Upper lobe of right lung (tissue), 1 donor: ENCODE results near the gene ACTN3. TPM values are rescaled to one million over a fixed set of nuclear protein-coding genes. Genes with fewer than 3 reads are reported as not detected.
"Not testable (repeated sequence)": the region's sequence is repeated elsewhere in the genome, so short reads cannot be mapped to it uniquely, and the experiment has no call there.

Source experiments
- ATAC-seq: fragments of 200-7000 bp; cut with Tn5 transposase; one replicate; pipeline ENCODE4 v1.9.1; 2020; ENCODE audit warnings: mild to moderate bottlenecking, moderate library complexity
- DNase-seq: peaks from one replicate; pipeline ENCODE4 v3.0.0-alpha.2; 2020
- H3K27ac ChIP-seq: fragments of 200-600 bp; one replicate; pipeline ENCODE4 v1.8.0; 2022
- H3K27me3 ChIP-seq: fragments of 200-600 bp; one replicate; pipeline ENCODE4 v1.8.0; 2022; ENCODE audit warnings: mild to moderate bottlenecking
- H3K36me3 ChIP-seq: fragments of 200-600 bp; one replicate; pipeline ENCODE4 v1.8.0; 2022
- H3K4me1 ChIP-seq: fragments of 200-600 bp; one replicate; pipeline ENCODE4 v1.8.0; 2022
- H3K4me3 ChIP-seq: fragments of 200-600 bp; one replicate; pipeline ENCODE4 v1.8.0; 2022; ENCODE audit warnings: mild to moderate bottlenecking
- H3K9me3 ChIP-seq: fragments of 200-600 bp; one replicate; pipeline ENCODE4 v1.8.0; 2022
- CTCF ChIP-seq: fragments of 200-600 bp; IDR thresholded peaks from one replicate; pipeline ENCODE4 v1.8.0; 2022; ENCODE audit warnings: antibody characterized with exemption
- intact Hi-C: fragments of 100-400 bp; cut with DNase I; formaldehyde crosslinking; loops from one replicate; pipeline ENCODE4 v1.11.0; 2022
- total RNA-seq: library from RNA; stranded (reverse); fragmentation: NEBNext Ultra II Directional; extraction: Animal tissue kit (Norgen Biotek cat#: 25700); gene quantifications from one replicate; pipeline ENCODE4 v1.2.1, GENCODE V29; 2021
- donor health status: DM: no; HTN: yes; CAD: no; lungs with severe emphysema.

The ACTN3 gene
- total RNA-seq, 1 donor from 2014 or later, result not detected

- intact Hi-C loops, result no loop called here
- no peak overlapping the region for H3K27ac ChIP-seq
- DNase-seq (no peak), ATAC-seq (no peak)
- H3K4me3 ChIP-seq, result no peak overlapping the region
- H3K9me3 ChIP-seq, result no peaks in the 10 kb centered on the region
- peaks cover 33% of the 10 kb centered on the region for H3K36me3 ChIP-seq
- no peaks in the 10 kb centered on the region for H3K4me1 ChIP-seq
- H3K27me3 ChIP-seq, result no peaks in the 10 kb centered on the region
- no peak for TF ChIP-seq CTCF
These were observed 57.5 kb downstream of the ACTN3 start for GRCh38 chr11:66604155-66604554.

- not testable (repeated sequence) for H3K27ac ChIP-seq, ATAC-seq, H3K9me3 ChIP-seq
These were observed 59.9 kb downstream of the ACTN3 start for GRCh38 chr11:66606608-66607007.

GRCh38 chr11:66607126-66607834 lies 60.6 kb downstream of the ACTN3 start:
- TF ChIP-seq CTCF, result no peak
- intact Hi-C loops, result no loop called here
- Histone ChIP-seq H3K36me3 (peaks cover 21% of the 10 kb centered on the region), H3K4me1 (no peaks in the 10 kb centered on the region), H3K4me3 (no peak overlapping the region), H3K27ac (no peak overlapping the region), H3K27me3 (no peaks in the 10 kb centered on the region), H3K9me3 (no peaks in the 10 kb centered on the region)
- no peak for ATAC-seq
- no peak for DNase-seq

More at GRCh38 chr11:66606608-66607007, 59.9 kb downstream of the ACTN3 start:
- H3K36me3 ChIP-seq, result peaks cover 21% of the 10 kb centered on the region
- intact Hi-C loops, H3K4me1 ChIP-seq, H3K4me3 ChIP-seq, H3K27me3 ChIP-seq, DNase-seq: not testable (repeated sequence)

- TF ChIP-seq CTCF, result no peak
- intact Hi-C loops, result no loop called here
- Histone ChIP-seq H3K36me3 (peaks cover 14% of the 10 kb centered on the region), H3K4me1 (no peaks in the 10 kb centered on the region), H3K9me3 (no peaks in the 10 kb centered on the region), H3K27me3 (no peaks in the 10 kb centered on the region), H3K27ac (no peak overlapping the region), H3K4me3 (no peak overlapping the region)
- ATAC-seq (no peak), DNase-seq (no peak)
These were observed 63.3 kb downstream of the ACTN3 start for GRCh38 chr11:66609721-66610617.

- no peak for ATAC-seq
- Histone ChIP-seq H3K9me3 (no peaks in the 10 kb centered on the region), H3K4me3 (no peak overlapping the region), H3K27me3 (no peaks in the 10 kb centered on the region), H3K27ac (no peak overlapping the region), H3K36me3 (no peaks in the 10 kb centered on the region), H3K4me1 (peaks cover 7% of the 10 kb centered on the region)
- intact Hi-C loops, result no loop called here
- DNase-seq, result no peak
- no peak for TF ChIP-seq CTCF
These were observed 65.8 kb downstream of the ACTN3 start for GRCh38 chr11:66612458-66612857.

Other genes starting within 250 kb of the ACTN3 start
- gene CD248, start 229.9 kb upstream of the ACTN3 start, total RNA-seq, result 10.0 TPM
- 7.4 TPM for gene RIN1, start 210.5 kb upstream of the ACTN3 start, total RNA-seq
- 32.1 TPM for gene BRMS1, start 201.8 kb upstream of the ACTN3 start, total RNA-seq
- 27.4 TPM for gene B4GAT1, start 199.3 kb upstream of the ACTN3 start, total RNA-seq
- 14.2 TPM for gene SLC29A2, start 175.1 kb upstream of the ACTN3 start, total RNA-seq
- gene NPAS4, start 125.9 kb upstream of the ACTN3 start, total RNA-seq, result not detected
- 31.3 TPM for gene MRPL11, start 108.1 kb upstream of the ACTN3 start, total RNA-seq
- 15.5 TPM for gene PELI3, start 80.0 kb upstream of the ACTN3 start, total RNA-seq
- 31.9 TPM for gene DPP3, start 66.5 kb upstream of the ACTN3 start, total RNA-seq
- gene BBS1, start 36.3 kb upstream of the ACTN3 start, total RNA-seq, result 33.5 TPM
- gene ZDHHC24, start 855 bp upstream of the ACTN3 start, total RNA-seq, result 14.5 TPM
- 37.0 TPM for gene CTSF, start 21.7 kb downstream of the ACTN3 start, total RNA-seq
- 0.26 TPM for gene CCDC87, start 46.2 kb downstream of the ACTN3 start, total RNA-seq
- gene CCS, start 46.3 kb downstream of the ACTN3 start, total RNA-seq, result 31.9 TPM
- gene RBM14, start 69.7 kb downstream of the ACTN3 start, total RNA-seq, result 63.3 TPM
- gene RBM4, start 91.8 kb downstream of the ACTN3 start, total RNA-seq, result 98.9 TPM
- gene RBM4B, start 131.0 kb downstream of the ACTN3 start, total RNA-seq, result 9.5 TPM
- 8.1 TPM for gene SPTBN2, start 182.3 kb downstream of the ACTN3 start, total RNA-seq